GM04503 (cell line): ENCODE data around the gene PCDHGA11.
"Not testable (repeated sequence)": the region's sequence is repeated elsewhere in the genome, so short reads cannot be mapped to it uniquely, and the experiment has no call there.

ENCODE experiments used
- DNase-seq: peaks from one replicate; pipeline ENCODE4 v3.0.0-alpha.2; 2012; ENCODE audit warnings: low read depth

The PCDHGA11 gene

DNA sequence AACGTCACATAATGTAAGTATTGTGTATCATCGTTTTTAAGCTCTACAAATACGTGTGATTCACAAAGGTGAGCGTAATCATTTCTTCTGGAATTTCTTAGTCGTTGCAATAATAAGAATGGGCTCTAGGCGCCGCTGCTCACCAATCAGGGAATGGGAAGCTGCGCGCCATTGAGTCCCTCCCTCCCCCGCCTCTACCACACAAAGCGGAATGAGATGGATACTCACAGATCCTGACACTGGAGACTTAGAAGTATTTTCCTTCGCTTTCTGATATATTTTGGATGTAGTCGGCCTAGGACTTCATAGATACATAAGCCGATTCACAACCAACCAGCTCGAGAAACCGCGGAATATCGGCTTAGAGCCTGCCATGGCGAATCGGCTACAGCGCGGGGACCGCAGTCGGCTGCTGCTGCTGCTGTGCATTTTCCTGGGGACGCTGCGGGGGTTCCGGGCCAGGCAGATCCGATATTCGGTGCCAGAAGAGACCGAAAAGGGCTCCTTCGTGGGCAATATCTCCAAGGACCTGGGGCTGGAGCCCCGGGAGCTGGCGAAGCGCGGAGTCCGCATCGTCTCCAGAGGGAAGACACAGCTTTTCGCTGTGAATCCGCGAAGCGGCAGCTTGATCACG is at the start of gene PCDHGA11:
TSS of gene PCDHGA11 (plus strand) at position 197 of the 634 bp plus-strand sequence. CDS start at position 374, 177 bp downstream.
- DNase-seq: no peak

GRCh38 chr5:141371572-141372475 is 49.0 kb upstream of the PCDHGA11 start:
- DNase-seq: no peak

- peak; percentile 15 for DNase-seq
Measured at GRCh38 chr5:141373673-141374317, 47.1 kb upstream of the PCDHGA11 start, which contains the start of gene PCDHGA6. Gene PCDHGA6, plus strand, starts transcription at chr5:141373891. Its CDS starts 193 bp downstream, at chr5:141374084.

DNA sequence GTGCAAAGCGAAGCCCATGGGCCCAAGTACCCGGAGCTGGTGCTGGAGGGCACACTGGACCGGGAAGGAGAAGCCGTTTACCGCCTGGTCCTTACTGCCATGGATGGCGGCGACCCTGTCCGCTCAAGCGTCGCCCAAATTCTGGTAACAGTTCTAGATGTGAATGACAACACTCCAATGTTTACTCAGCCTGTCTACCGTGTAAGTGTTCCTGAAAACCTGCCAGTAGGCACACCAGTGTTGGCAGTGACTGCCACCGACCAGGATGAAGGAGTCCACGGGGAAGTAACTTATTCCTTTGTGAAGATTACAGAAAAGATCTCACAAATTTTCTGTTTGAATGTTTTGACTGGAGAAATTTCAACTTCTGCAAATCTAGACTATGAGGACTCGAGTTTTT is 46.2 kb upstream of the PCDHGA11 start:
- DNase-seq: no peak

DNA sequence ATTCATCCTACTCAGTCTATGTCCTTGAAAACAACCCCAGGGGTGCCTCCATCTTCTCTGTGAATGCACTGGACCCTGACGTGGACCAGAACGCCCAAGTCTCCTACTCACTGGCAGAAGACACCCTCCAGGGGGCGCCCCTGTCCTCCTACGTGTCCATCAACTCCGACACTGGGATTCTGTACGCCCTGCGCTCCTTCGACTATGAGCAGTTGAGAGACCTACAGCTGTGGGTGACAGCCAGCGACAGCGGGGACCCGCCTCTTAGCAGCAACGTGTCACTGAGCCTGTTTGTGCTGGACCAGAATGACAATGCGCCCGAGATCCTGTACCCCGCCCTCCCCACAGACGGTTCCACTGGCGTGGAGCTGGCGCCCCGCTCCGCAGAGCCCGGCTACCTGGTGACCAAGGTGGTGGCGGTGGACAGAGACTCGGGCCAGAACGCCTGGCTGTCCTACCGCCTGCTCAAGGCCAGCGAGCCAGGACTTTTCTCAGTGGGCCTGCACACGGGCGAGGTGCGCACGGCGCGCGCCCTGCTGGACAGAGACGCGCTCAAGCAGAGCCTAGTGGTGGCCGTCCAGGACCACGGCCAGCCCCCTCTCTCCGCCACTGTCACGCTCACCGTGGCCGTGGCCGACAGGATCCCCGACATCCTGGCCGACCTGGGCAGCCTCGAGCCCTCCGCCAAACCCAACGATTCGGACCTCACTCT is 45.3 kb upstream of the PCDHGA11 start:
- DNase-seq: not testable (repeated sequence)

DNA sequence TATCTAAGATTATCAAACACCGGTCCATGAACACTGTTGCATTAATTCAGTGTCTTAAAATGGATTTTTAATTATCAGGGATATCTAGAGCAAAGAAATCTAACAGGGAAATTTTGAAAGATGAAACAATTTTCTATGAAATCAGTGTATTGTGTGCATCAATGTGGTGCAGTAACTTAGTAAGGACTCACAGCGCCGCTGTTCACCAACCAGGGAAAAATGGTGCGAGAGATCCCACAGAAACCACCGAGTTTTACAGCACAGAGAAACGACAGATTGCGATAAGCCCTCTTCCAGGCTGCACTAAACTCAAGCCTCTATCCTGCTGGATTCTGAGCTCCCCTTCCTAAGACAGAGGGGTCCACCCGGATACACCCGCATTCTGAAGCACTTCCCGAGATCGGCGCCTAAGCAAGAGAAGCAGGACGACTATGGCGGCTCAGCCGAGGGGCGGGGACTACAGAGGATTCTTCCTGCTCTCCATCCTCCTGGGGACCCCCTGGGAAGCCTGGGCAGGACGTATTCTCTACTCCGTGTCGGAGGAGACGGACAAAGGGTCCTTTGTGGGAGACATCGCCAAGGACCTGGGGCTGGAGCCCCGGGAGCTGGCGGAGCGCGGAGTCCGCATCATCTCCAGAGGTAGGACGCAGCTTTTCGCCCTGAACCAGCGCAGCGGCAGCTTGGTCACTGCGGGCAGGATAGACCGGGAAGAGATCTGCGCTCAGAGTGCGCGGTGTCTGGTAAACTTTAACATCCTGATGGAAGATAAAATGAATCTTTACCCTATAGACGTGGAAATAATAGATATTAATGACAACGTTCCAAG is 38.2 kb upstream of the PCDHGA11 start, which contains the start of gene PCDHGA7:
TSS of gene PCDHGA7 (plus strand) at position 274 of the 826 bp plus-strand sequence. CDS start at position 432, 158 bp downstream.
- no peak for DNase-seq

GRCh38 chr5:141383345-141383744 is 37.5 kb upstream of the PCDHGA11 start:
- DNase-seq: no peak

GRCh38 chr5:141384471-141385267 is 36.2 kb upstream of the PCDHGA11 start:
- no peak for DNase-seq

DNA sequence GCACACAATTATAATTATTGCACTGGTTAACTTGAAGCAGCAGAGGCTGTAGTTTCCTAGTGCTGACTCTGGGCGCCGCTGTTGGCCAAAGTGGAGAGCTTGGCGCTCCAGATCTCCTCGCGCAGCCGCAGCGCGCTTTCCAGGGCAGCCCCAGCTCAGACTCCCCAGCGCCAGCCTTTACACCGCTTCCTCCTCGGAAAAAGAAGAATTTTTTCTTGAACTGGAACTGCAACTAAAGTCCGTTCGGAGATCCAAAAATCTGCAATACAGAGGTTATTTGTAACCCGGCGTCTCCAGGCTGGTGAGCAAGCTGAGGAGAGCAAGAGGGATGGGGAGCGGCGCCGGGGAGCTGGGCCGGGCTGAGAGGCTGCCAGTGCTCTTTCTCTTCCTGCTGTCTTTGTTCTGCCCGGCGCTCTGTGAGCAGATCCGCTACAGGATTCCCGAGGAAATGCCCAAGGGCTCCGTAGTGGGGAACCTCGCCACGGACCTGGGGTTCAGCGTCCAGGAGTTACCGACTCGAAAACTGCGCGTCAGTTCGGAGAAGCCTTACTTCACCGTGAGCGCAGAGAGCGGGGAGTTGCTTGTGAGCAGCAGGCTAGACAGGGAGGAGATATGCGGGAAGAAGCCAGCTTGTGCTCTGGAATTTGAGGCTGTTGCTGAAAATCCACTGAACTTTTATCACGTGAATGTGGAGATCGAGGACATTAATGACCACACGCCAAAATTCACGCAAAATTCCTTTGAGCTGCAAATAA is 33.1 kb upstream of the PCDHGA11 start, which contains the start of gene PCDHGB4:
TSS of gene PCDHGB4 (plus strand) at position 142 of the 755 bp plus-strand sequence. CDS start at position 329, 187 bp downstream.
- peak; percentile 21 for DNase-seq

GRCh38 chr5:141388661-141389060 is 32.2 kb upstream of the PCDHGA11 start:
- DNase-seq: no peak

GRCh38 chr5:141389153-141390042 is 31.5 kb upstream of the PCDHGA11 start:
- DNase-seq: no peak

GRCh38 chr5:141392429-141393198 is 28.2 kb upstream of the PCDHGA11 start, which contains the start of gene PCDHGA8:
Gene PCDHGA8, plus strand, starts transcription at chr5:141392633. Its CDS starts 181 bp downstream, at chr5:141392814.
- no peak for DNase-seq

DNA sequence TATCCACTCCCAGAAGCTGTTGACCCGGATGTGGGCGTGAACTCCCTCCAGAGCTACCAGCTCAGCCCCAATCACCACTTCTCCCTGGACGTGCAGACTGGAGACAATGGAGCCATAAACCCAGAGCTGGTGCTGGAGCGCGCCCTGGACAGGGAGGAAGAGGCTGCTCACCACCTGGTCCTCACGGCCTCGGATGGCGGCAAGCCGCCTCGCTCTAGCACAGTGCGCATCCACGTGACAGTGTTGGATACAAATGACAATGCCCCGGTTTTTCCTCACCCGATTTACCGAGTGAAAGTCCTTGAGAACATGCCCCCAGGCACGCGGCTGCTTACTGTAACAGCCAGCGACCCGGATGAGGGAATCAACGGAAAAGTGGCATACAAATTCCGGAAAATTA is 27.6 kb upstream of the PCDHGA11 start:
- no peak for DNase-seq

- DNase-seq: not testable (repeated sequence)
Measured at GRCh38 chr5:141394401-141395187, 26.3 kb upstream of the PCDHGA11 start.

DNA sequence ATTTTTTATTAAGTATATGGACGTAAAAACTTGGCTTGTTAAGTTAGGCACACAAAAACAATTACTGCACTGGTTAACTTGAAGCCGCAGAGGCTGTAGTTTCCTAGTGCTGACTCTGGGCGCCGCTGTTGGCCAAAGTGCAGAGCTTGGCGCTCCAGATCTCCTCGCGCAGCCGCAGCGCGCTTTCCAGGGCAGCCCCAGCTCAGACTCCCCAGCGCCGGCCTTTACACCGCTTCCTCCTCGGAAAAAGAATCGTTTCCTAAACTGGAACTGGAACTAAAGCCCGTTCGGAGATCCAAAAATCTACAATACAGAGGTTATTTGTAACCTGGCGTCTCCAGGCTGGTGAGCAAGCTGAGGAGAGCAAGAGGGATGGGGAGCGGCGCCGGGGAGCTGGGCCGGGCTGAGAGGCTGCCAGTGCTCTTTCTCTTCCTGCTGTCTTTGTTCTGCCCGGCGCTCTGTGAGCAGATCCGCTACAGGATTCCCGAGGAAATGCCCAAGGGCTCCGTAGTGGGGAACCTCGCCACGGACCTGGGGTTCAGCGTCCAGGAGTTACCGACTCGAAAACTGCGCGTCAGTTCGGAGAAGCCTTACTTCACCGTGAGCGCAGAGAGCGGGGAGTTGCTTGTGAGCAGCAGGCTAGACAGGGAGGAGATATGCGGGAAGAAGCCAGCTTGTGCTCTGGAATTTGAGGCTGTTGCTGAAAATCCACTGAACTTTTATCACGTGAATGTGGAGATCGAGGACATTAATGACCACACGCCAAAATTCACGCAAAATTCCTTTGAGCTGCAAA is 22.9 kb upstream of the PCDHGA11 start, which contains the start of gene PCDHGB5:
TSS of gene PCDHGB5 (plus strand) at position 192 of the 796 bp plus-strand sequence. CDS start at position 373, 181 bp downstream.
- not testable (repeated sequence) for DNase-seq
